HEK293T (cell line): Measurements from ENCODE around the gene STARD5.

ENCODE experiments used
- SP1 ChIP-seq: fragments of 450-650 bp; IDR thresholded peaks from 2 replicates; pipeline ENCODE4 v1.6.1; 2017
- ZNF384 ChIP-seq: fragments of 450-650 bp; IDR thresholded peaks from 2 replicates; pipeline ENCODE4 v1.6.1; 2016
- TF ChIP-seq, protein P1 (sequence below): fragments of 450-650 bp; IDR thresholded peaks from 2 replicates; pipeline ENCODE4 v1.6.1; 2016

DNA sequence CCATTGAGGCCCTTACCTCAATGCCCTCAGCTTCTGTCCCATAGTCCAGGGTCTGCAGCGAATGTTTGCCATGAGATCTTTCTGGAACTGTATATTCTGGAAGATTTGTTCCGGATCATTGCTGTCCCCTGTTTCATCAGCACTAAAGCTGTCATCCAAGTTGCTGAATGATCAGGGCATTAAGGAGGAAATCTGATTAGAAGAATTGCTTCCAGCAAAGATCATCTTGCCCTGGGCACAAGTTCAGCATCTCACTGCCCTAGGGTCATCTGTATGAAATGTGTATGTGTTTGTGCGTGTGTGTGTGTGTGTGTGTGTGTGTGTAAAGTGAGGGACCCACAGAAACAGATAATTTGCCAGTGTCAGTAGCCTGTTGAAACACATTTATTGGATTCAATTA is 48.6 kb upstream of the STARD5 start:
- TF ChIP-seq ZNF384 (no peak), SP1 (no peak)
- TF ChIP-seq, protein P1, sequence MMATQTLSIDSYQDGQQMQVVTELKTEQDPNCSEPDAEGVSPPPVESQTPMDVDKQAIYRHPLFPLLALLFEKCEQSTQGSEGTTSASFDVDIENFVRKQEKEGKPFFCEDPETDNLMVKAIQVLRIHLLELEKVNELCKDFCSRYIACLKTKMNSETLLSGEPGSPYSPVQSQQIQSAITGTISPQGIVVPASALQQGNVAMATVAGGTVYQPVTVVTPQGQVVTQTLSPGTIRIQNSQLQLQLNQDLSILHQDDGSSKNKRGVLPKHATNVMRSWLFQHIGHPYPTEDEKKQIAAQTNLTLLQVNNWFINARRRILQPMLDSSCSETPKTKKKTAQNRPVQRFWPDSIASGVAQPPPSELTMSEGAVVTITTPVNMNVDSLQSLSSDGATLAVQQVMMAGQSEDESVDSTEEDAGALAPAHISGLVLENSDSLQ = no peak
